Iris pigment epithelial cell (primary cell): ENCODE results near the gene SMCO3.
A peak's percentile ranks its signal among the peaks of the same experiment; 100 is the strongest.

Experiments
- DNase-seq: peaks from one replicate; pipeline ENCODE4 v3.0.0-alpha.2; 2011; ENCODE audit warnings: low read depth

The SMCO3 gene

DNA sequence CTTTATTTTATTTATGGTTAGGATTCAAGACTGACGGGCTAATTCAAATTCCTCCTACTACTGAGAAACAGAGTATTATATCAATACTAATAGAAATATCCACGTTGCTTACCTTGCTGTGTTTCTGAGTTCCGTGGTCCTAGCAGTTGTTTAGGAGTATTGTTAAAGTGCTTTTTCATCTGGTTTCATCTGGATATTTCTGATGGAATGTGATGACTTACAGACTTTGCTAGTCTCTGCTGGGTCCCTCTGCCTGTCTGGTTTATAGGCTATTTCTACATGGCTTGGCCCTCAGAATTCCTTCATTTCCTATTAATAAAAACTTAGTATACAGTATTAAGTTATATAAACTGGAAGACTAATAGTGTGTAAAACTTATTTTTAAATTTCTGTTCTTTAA is at the start of gene SMCO3:
Gene SMCO3 (minus strand): TSS at position 169 of the 400 bp plus-strand sequence. CDS start 7,502 bp downstream, outside the sequence.
- no peak for DNase-seq

- no peak for DNase-seq
Observed at GRCh38 chr12:14860490-14860889, 46.5 kb upstream of the SMCO3 start.

DNA sequence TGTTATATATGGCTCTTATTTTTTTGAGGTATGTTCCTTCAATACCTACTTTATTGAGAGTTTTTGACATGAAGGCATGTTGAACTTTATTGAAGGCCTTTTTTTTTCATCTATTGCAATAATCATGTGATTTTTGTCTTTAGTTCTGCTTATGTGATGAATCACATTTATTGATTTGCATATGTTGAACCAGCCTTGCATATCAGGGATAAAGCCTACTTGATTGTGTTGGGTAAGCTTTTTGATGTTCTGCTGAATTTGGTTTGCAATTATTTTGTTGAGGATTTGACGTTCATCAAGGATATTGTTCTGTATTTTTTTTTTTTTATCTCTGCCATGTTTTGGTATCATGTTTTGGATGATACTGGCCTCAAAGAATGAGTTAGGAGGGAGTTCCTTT is 44.5 kb upstream of the SMCO3 start:
- DNase-seq, result no peak

DNA sequence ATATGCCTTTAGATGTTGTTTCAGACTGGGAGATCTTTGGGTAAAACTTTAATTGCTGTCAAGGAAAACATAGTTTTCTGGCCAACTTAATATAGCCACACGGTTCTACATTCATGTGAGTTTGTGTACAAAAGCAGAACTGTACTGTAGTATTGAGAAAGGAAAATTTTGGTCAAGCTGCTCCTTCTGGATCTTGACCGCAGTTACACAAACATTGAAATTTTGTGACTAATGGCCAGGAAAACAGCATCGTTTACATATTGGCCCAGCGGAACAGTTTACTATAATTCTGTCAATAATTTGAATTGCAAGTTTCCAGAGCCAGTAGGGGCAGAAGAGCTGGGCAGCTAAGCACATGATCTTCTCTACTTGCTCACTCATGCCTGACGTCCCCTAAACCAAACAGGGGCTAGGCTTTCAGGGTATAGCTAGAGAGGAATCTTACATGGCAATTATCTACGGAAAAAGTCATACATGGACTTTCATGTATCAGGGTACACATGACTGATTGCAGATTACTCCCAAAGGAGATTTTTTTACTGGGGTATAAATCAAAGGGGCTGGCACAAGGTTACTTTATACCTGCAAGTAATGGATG is 40.7 kb upstream of the SMCO3 start:
- peak; percentile 62 for DNase-seq

GRCh38 chr12:14853961-14854360 is 40.0 kb upstream of the SMCO3 start:
- no peak for DNase-seq

DNA sequence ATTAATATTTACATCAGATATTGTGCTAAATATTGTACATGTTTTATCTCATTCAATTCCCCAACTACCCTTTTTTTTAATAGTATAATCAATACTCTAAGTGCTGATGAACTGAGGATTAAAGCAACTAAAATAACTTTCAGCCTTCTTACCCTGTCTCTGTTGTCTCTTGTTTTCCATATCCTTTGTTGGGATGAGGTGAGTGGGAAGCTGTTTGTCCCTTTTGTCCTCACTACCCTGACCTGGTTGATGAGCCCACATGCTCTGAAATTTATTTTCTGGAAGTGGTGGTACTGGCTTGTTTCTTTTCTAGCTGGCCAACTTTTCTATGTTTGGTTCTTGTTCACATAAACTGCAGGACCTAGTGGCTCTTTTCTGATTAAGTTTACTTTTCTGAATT is 38.9 kb upstream of the SMCO3 start:
- DNase-seq, result no peak

GRCh38 chr12:14850929-14851663 is 37.1 kb upstream of the SMCO3 start:
- DNase-seq, result no peak

DNA sequence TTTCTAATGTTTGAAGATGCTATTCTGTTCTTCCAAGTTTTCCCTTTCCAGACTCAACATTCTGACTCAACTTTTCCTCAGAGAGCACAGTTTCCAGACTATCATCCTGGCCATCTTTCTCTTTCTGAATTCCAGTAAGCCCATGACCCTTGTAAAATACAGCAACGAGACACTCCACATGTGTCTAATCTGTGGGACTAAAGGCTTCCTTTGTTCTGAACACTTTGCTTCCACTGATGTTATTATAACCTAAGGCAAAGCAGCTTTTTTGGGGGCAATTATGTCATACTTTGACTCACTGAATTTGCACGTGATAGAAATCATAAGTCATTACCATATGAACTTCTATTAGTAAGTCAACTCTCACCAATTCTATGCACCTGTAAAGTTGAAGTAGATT is 35.7 kb upstream of the SMCO3 start:
- peak; percentile 55 for DNase-seq

DNA sequence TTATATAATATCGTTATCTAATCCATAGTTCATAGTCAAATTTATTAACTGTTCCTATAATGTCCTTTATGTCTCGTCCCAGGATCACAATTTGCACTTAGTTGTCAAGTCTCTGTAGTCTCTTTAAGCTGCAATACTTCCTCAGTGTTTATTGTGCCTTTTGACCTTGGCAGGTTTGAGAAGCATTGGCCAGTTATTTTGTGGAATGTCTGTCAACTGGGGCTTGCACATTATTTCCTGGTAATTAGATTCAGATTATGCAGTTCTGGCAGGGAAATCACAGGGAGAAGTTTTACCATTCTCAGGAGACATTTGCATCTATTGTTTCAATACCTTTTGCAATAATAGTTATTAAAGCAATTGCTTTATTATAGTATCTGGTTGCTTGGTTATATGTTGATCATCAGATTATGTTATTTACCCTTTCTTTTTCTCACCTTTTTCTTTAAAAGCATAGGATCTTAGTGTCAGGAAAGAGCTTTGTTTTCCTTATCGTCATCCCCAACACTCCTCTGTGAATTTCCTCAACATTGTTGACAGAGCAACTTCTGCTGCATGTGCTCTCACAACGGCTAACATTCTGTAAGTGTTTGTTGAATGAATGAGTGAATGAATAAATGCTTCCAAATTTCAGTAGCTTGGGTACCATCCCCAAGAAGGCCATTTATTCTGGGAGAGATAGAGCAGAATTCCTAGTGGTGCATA is 33.0 kb upstream of the SMCO3 start:
- no peak for DNase-seq

DNA sequence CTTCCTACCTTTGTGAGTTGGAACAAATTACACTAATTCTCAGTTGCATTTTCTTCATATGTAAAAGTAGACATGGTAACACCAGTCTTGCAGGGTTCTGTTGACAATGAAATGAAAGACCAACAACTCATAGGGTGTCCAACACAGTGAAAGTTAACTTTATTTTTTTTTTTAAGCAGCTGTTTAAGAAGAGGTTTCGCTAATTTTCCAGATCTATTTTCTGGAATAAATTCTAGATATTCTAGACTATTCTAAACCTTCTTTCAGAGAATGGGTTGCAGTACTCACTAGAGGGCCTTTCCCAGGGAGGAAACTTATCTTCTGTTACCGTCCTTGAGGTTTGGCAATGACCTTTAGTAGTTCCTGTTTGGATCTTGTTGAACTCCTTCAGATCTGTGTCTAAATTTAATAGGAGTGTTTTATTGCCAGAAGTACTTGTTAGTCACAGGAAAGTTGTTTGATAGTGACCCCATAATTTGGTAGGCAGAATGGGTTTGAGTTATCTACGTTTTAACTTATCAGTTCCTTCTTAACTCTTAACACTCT is 32.1 kb upstream of the SMCO3 start:
- peak; percentile 35 for DNase-seq

GRCh38 chr12:14845350-14845750 is 31.4 kb upstream of the SMCO3 start:
- peak; percentile 65 for DNase-seq

DNA sequence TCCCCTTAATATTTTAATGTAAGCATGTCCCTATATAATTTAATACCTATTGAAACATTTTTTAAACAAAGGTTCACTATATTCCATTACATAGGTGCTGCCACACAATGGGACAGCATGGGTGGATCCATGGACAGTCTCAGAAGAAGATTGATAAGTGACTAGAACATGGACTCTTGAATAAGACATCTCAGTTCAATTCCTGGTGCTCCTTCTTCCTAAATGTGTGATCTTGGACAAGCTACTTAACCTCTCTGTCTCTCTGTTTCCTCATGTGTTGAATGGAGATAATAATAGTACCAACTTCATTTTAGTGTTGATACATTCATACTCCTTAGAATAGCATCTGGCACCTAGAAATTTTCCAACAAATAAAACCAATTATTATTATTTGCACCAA is 30.4 kb upstream of the SMCO3 start:
- no peak for DNase-seq

- no peak for DNase-seq
Observed at GRCh38 chr12:14843425-14843887, 29.5 kb upstream of the SMCO3 start, which contains the start of gene ART4. ART4 (minus strand) TSS chr12:14843526; CDS start chr12:14843113, 413 bp downstream.

- no peak for DNase-seq
Observed at GRCh38 chr12:14842315-14842714, 28.3 kb upstream of the SMCO3 start.

DNA sequence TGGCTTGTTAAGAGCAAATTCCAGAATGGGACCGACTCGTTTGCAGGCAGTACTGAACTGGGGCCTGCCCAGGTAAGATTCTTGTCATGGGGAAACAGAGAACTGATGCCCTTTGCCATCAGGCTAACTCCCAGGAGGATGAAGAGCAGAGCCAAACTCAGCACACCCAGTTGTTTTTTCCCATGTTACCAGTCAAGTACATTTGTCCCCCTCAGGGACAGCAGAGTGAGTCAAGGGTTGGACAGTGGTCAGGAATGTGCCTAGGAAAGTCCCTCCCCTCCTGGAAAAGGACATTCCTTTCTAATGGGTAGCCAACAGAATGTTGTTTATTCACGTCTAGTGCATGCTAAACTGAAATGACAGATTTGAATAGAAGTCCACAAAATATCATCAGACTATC is 27.8 kb upstream of the SMCO3 start:
- peak; percentile 66 for DNase-seq

DNA sequence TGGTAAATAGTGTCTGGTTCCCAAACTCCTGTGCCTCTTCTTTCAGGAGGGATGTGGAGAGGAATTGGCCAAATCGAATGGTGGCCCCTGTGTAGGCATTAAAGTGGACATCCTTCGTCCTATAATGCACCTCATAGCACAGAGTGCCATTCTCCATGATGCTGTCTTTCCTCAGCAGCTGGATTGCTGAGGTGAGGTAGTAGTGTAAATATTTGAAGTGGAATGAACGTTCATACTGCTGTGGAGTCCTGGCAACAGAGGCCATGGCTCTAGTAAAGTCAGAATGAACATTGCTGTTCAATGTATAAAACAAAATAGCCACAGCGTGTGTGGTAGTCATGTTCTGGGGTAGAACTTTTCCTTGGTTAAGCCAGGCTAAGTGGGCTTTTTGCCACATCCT is 26.6 kb upstream of the SMCO3 start:
- no peak for DNase-seq

DNA sequence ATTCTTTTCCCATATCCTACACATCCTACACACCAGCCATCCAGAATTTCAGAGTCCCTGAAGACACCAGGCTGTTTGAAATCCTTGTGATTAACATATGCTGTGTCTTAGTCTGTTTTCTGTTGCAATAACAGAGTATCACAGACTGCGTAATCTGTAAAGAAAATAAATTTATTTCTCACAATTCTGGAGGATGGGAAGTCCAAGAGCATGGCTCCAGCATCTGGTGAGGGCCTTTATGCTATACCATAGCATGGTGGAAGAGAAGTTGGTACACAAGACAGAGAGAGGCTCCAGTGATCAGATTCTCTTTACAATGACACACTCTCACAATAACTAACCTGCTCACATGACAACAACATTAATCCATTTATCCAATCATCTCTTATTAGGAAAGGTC is 25.3 kb upstream of the SMCO3 start:
- no peak for DNase-seq

GRCh38 chr12:14836336-14837210 is 22.6 kb upstream of the SMCO3 start:
- peak; percentile 95 for DNase-seq

- no peak for DNase-seq
Observed at GRCh38 chr12:14834509-14834908, 20.5 kb upstream of the SMCO3 start.

- peak; percentile 37 for DNase-seq
Observed at GRCh38 chr12:14833952-14834351, 20.0 kb upstream of the SMCO3 start.

DNA sequence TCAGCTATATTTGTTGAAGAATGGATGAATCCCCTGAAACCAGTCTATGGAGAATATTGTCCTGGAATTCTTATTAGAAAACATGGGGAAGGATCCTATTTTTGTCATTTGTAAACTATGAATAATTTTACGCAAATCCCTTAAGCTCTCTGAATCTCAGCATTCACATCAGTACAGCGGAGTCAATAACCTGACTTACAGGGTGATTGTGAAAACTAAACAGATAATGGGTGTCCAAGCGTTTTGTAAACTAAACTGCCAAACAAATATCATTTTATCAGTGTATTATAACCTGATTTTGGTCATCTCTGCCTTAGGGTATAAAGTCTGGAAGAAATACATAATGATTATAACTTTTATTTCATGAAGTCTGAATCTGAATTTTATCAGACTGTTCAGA is 19.4 kb upstream of the SMCO3 start:
- no peak for DNase-seq

DNA sequence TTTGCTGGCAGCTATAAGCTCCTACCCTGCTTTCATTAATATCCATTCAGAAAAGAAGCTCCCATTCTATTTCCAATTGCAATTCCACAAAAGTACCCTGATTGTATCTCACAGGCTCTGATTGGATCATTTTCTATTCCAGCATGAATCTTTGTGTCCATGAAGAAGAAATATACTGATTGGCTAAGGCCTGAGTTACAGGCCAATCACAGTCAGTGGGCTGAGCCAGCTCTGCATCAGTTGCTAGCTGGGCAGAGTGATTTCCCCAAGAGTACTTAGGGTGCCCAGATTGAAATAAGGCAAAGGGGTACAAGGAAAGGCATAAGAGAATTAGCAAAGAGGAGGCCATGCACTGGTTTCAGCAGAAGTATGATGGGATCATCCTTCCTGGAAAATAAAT is 14.9 kb upstream of the SMCO3 start:
- peak; percentile 63 for DNase-seq
